ENCODE results near the gene SEMA4A.
"Not testable (repeated sequence)": the region's sequence is repeated elsewhere in the genome, so short reads cannot be mapped to it uniquely, and the experiment has no call there.

Gene SEMA4A

DNA sequence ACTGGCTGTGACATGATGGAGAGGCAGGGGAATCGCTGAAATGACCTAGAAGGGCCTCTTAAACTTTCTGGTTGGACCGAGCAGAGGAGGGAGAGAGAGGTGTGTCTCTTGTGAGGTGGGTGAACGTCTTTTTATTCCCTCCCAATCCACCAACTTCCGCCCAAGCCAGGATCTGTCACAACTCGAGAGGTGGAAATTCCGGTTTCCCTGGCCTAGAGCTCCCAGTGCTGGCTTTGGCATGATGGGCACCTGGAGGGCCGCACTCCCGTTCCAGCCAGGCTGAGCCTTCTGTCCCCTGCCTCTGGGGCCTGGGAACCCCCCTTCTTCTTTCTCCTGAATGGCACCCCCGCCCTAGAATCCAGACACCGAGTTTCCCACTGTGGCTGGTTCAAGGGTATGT is at the start of gene SEMA4A:
Gene SEMA4A, plus strand, starts transcription at position 224 of the 400 bp plus-strand sequence. CDS start 994 bp downstream, outside the sequence.
- DNase-seq (ENCODE audit: low read depth, low spot score): no peak

DNA sequence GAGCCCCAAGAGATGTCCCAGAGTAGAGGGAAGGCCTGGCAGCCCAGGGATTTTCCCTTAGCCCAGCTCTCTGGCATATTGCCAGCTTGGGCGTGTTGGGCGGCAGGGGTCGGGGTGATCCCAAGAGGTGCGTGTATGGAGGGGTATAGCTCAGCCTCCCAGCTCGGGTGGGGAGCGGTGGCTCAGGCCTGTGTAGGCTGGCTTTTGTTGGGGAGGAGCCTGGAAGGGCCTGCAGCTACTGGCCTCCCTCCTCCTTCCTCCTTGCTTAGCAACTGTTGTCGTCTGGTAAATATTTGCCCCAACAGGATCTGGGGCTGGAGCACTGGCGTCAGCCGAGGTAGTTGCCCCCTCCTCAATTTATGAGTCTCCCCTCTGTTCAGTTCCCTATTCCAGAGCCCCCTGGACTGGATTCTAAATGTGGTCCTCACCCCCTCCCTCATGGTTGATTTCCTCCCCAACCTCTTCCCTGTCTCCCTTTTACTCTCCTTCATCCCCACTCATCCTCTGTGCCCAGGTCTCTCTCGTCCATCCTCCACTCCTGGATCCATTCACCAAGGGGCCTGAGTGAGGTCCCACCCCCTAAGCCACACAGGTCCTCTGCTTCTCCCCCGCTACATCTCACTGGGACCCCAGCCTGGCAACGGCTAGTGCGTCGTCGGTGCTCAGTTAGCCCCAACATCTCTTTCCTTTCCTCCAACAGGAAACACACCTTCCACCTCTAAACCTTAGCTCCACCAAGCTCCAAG is 49.1 kb upstream of the SEMA4A start:
- DNase-seq (ENCODE audit: low read depth, low spot score): no peak

DNA sequence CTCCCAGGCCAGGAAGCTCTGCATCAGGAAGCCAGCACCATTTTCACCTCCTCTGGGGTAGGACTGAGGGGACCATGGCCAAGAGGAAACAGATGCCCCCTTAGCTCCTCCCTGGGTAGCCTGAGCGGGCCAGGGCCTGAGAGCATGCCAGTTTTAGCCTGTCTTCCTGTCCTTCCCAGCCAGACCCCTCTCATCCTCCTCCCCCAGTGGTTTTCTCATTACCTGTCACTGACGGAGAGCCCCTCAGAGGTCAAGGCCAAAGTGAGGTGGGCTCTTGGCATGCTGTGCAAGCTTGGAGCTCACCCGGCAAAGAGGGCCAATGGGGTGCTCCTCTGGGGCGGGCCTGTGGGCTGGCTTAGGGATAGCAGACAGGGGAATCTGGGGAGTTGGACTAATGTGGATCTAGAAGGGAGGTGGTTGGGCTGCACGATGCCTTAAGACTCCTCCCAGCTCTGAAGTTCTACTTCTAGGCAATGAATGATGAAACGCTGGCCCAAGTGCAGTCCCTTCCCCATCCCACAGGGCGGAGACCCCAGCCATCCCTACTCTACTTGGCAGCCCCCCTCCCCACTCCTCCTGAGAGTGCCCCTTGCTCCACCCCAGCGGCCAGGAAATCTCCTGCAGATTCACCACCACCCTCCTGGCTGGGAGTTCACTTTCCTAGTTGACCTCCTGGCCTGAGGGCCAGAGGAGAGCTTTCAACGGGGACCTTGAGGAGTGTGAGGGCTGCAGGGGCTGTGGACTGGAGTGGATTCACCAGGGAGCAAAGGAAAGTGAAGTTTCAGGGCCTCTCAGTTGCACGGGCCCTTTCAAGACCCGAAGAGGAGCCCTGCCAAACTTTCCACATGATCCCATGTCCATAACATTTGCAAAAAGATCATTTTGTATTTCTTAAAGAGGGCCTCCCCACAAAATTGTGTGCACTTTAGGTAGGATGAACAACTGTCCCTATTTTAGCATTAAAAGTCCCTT is 48.2 kb upstream of the SEMA4A start:
- DNase-seq (ENCODE audit: low read depth, low spot score): no peak

DNA sequence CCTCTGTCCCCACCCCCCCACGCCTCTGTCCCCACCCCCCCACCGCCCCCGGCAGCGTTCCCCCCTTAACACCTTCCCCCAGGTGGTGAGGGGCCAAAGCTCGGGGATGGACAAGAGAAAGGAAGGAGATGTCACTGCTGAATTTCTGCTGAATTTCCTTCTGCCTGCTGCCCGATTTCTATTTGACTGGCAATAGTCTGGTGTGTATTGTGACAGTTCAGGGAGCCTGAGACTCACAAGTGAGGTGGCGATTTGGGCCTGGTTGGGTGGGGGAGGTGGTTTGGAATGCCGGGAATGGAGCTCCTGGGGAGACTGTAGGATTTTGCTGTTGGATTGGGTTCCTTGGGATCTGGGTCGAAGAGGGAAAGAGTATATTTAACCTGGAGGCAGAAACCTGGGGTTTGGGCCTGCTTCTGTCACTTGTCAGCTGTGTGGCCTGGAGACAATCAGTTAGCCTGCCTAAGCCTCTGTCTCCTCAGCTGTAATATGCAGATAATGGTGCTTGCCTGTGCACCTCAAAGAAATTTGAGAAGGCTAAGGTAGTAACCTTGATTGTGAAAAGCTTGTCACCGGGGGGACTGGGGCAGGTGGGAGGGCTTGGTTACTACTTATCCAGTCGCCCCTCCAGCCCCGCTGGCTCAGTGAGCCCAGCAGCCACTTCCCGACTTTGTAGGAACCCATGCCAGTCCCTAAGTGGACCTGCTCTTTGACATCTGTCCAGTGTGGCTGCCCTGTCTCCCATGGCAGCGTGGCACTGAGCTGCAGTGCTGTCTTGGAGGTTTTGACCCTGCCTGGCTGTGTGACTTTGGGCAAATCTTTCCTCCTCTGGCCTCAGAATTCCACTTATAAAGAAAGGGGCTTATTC is 46.5 kb upstream of the SEMA4A start:
- no peak for DNase-seq (ENCODE audit: low read depth, low spot score)

DNA sequence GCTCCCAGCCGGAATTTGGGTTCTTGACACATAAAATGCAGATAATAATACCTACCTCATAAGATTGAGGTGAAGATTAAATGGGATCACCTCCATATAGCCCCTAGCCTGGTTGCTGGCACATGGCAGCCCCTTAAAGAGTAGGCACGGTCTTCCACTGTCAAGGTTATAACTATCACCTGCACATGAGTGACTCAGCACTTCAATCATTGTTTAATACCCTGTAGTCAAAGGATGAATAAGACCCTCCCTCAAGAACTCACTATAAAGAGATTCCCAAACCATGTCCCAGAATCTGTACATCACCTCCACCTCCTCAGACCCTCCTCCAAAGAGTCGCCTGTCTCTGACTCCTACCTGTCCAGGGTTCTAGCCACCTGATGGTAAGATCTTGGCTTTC is 45.3 kb upstream of the SEMA4A start:
- no peak for DNase-seq (ENCODE audit: low read depth, low spot score)

DNA sequence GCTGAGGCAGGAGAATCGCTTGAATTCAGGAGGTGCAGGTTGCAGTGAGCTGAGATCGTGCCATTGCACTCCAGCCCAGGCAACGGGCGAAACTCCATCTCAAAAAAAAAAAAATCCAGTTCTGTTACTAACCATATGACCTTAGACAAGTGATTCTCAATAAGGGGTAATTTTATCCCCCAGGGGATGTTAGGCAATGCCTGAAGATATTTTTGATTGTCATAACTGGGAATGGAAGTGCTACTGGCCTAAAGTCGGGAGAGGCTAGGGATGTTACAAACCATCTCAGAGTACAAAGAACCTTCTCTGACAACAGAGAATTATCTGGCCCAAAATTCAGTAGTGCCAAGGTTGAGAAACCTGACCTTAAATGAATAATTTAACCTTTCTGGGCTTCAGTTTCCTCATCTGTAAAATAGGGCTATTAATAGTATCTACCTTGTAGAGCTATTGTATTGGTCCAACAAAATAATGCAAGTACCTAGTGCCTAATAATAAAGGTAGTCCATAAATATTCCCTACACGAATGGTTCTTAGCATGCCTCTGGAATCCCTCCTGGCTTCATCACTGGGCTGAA is 44.6 kb upstream of the SEMA4A start:
- DNase-seq (ENCODE audit: low read depth, low spot score): no peak

DNA sequence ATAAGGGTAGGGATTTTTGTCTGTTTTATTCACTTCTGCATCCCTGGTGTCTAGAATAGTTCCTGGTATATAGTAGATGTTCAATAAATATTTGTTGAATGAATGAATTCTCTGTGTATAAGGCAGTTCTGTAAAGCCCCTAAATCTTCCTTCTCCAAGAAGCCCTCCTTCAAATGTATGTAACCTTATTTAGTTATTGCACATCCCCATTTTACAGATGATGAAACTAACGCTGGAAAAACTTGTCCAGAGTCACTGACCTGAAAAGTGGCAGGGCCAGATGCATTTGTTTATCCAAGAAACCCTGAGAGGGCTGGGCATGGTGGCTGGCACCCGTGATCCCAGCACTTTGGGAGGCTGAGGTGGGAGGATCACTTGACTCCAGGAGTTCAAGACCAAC is 43.1 kb upstream of the SEMA4A start:
- DNase-seq (ENCODE audit: low read depth, low spot score): no peak

DNA sequence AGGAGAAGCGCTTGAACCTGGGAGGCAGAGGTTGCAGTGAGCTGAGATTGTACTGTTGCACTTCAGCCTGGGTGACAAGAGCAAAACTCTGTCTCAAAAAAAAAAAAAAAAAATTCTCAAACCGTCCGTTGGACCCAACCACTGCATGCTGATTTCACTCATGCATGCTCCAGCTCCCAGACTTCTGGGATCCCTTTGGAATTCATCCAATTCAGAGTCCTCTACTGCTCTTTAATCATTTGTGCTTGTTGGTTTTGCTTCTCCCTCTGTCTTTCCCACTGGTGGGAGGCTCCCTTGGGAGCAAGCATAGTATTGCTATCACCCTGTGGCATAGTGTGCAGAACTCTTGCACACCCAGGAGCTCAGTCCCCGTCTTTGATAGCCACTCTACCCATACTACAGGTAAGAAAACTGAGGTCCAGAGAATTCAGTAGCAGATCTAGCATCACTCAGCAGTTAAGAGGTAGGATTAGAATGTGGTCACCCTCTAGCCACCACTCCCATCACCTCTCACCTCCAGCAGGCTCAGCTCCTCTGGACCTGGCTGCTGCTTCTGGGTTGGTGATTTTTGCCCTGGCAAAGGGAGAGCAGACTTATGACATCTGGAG is 41.9 kb upstream of the SEMA4A start:
- DNase-seq (ENCODE audit: low read depth, low spot score): no peak

DNA sequence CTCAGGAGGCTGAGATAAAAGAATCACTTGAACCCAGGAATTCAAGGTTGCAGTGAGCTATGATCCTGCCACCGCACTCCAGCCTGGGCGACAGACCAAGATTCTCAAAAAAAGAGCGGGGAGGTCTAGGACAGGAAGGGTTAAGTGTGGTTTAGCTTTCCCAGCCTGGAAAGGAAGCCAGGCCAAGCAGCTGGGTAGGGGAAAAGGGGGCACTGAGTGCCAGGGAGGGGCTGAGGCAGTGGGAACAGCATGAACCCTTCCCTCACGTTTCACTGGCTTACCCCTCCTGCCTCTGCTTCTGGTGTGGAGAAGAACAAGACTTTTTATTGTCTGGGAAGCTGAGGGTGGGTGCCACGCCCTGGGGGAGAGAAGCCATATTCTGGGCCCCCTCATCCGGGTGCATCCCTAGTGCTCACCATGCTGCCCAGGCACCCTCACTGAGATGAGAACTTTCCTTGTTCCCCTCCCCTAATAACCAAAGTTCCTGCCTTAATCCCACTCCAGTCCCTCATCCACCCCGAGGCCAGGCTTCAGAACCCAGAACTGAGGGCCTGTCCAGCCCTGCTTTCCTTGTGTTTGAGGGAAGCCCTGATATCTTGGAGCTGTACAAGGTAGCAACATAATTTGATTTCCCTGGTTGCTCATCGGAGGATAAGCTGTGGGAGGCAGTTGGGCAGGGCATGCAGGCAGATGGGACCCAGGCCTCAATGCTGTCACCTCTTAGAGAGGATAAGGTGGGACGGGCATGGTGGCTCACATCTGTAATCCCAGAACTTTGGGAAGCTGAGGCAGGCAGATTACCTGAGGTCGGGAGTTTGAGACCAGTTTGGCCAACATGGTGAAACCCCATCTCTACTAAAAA is 40.9 kb upstream of the SEMA4A start:
- DNase-seq (ENCODE audit: low read depth, low spot score): no peak

DNA sequence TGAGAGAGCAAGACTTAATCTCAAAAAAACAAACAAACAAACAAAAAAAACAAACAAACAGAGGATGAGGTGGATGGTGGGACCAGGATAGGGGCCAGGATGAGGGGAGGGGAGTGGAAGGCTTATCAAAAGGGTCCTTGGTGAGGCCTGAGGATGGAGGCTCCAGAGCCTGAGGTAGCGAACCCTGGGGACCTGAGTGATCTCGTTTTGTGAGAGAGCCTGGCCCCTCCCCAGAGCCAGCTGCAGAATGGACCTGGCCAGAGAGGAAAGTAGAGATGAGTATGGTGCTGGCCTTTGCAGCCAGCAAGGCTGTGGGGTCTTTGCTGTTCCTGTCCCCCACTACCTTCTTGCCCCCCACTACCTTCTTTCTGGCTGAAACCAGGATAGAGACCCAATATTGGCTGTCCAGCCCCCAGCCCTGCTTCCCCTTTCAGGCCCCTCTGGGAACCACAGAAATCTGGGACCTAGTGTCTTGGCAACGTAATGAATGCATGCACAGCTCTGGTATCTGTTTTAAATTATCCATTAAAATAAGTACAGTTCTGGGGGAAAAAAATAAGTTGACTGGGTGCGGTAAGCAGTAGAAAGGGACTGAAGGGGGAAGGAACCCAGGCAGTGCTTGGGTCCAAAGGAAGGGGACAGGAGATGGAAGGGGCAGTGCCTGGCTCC is 40.0 kb upstream of the SEMA4A start:
- no peak for DNase-seq (ENCODE audit: low read depth, low spot score)

DNA sequence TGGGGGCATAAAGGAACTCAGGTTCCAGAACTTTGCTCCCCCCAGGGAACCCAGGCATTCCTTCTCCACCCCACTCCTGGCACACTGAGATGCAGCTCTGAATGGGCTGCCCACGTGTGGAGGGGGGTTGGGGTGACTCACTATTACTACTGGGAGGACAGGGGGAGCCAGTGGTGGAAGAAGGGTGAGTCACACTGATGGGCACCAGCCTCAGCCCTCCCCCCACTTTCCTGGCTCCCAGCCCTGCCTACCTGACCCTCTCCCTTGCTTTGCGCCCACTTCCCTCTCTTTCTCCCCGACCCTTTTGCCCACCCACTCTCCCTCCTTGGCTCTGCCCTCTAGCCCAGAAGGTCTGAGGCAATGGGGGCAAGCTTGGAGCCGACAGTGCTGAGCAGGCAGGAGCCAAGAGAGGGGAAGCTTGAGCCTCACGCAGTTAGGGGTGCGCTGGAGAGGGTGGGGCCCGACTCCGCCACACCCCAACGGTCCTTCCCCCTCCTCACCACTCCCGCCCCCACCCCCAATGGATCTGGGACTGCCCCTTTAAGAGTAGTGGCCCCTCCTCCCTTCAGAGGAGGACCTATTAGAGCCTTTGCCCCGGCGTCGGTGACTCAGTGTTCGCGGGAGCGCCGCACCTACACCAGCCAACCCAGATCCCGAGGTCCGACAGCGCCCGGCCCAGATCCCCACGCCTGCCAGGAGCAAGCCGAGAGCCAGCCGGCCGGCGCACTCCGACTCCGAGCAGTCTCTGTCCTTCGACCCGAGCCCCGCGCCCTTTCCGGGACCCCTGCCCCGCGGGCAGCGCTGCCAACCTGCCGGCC is 39.1 kb upstream of the SEMA4A start, which contains the start of gene LMNA:
Gene LMNA, plus strand, starts transcription at position 611 of the 818 bp plus-strand sequence. CDS start 208 bp downstream, outside the sequence.
- DNase-seq (ENCODE audit: low read depth, low spot score): peak; percentile 77

DNA sequence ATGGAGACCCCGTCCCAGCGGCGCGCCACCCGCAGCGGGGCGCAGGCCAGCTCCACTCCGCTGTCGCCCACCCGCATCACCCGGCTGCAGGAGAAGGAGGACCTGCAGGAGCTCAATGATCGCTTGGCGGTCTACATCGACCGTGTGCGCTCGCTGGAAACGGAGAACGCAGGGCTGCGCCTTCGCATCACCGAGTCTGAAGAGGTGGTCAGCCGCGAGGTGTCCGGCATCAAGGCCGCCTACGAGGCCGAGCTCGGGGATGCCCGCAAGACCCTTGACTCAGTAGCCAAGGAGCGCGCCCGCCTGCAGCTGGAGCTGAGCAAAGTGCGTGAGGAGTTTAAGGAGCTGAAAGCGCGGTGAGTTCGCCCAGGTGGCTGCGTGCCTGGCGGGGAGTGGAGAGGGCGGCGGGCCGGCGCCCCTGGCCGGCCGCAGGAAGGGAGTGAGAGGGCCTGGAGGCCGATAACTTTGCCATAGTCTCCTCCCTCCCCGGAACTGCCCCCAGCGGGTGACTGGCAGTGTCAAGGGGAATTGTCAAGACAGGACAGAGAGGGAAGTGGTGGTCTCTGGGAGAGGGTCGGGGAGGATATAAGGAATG is 38.4 kb upstream of the SEMA4A start:
- DNase-seq (ENCODE audit: low read depth, low spot score): no peak

DNA sequence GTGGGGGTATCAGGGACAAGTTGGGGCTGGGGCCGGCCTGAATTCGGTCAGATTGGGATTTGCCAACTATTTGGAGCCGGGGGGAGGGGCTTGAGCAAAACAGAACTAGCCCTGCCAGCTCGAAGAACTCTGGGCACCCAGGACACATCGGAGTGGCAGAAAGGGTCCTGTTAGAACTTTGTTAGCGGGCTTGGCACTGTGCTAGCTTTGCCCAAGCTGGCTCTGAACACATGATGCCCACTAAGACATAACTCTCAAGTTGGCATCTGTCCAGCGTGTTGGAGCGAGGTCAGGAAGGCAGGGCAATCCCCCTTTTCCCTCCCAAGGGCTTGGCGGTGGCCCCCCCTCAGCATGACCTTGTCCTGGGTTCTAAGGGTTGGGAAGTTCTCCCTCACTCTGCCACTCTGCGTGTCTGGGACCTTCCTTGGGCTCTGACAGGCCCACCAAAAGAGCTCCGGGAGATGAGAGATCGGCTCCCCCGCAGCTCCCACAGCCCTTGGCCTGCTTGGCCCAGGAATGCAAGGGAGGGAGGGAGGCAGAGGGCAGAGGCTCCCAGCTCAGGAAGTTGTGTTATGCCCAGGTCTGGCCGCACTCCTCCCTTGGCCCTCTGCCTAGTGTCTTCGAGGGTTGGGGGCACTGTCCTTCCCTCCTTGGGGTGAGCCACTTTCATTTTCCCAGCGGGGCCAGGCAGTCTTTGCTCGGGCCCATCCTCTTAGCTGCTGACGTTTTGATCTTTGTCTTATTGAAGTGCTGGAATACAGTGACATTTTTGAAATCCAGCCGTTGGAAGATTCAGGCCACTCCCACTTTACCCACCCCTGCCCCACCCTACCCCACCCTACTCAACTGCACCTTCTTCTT is 37.6 kb upstream of the SEMA4A start:
- no peak for DNase-seq (ENCODE audit: low read depth, low spot score)

DNA sequence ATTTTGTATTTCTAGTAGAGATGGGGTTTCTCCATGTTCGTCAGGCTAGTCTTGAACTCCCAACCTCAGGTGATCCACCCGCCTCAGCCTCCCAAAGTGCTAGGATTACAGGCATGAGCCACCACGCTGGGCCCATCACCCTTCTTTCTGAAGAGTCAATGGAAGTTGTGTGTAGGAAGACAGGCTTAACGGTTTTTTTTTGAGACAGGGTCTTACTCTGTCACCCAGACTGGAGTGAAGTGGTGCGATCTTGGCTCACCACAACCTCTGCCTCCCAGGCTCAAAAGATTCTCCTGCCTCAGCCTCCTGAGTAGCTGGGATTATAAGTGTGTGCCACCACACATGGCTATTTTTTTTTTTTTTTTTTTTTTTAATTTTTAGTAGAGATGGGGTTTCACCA is 36.7 kb upstream of the SEMA4A start:
- DNase-seq (ENCODE audit: low read depth, low spot score): not testable (repeated sequence)

DNA sequence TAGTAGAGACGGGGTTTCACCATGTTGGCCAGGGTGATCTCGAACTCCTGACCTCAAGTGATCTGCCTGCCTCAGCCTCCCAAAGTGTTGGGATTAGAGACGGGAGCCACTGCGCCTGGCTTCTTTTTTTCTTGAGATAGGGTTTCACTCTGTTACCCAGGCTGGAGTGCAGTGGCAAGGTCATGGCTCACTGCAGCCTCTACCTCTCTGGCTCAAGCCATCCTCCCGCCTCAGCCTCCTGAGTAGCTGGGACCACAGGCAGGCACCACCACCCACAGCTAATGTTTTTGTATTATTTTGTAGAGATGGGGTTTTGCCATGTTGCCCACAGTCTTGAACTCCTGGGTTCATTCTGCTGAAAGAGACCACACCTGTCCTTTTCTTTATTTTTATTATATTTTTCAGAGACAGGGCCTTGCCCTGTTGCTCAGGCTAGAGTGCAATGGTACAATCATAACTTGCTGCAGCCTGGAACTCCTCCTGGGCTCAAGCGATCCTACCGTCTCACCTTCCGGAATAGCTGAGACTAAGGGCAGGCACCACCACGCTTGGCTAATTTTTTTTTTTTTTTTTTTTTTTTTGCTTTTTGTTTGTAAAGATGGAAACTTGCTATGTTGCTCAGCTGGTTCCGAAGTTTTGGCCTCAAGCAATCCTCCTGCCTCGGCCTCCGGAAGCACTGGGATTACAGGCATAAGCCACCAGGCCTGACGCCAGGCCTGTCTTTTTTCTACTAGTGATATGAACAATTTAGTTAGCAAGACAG is 35.8 kb upstream of the SEMA4A start:
- DNase-seq (ENCODE audit: low read depth, low spot score): no peak

DNA sequence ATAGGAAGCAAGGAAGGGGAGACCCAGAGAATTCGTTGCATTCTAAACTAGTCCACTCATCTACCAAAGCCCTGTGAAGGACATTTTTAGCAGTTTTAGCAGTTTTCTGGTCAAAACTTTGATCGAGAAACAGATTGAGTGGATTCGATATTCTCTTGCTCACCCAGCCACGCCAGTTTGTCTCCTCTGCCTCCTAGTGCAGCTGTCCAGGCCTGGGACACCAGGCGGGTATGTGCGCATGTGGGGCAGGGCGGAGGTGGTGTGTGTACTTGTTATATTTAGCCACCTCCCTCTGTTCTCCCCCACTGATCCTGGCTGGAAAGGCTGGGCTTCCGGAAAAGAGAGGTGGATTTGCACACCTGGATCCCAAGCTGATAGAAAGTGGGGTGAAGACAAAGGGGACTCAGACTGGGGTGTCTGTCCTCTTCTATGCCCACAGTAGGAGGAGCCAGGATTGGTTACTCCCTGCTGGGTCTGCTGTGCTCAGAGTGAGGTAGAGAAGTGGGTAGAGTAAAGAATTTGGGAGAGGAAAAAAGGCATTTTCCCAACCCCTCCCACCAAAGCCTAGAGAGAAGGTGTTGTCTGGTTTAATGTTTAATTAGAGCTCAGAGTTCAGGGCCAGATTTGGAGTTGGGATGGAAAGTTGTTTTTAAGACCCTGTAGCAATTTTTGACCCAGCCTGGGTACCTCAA is 35.1 kb upstream of the SEMA4A start:
- DNase-seq (ENCODE audit: low read depth, low spot score): no peak
